Panc1 (cell line): ENCODE data around the gene GCNT3.

Source experiments
- CTCF ChIP-seq: fragments of 450-650 bp; IDR thresholded peaks from 2 replicates; pipeline ENCODE4 v1.5.1; 2017; ENCODE audit warnings: mild to moderate bottlenecking
- POLR2AphosphoS5 ChIP-seq: IDR thresholded peaks from 2 replicates; pipeline ENCODE4 v1.6.1; 2012; ENCODE audit warnings: mild to moderate bottlenecking, low read depth, low read length, moderate library complexity
- REST ChIP-seq, 2 experiments: IDR thresholded peaks; 2 replicates each; pipeline ENCODE4 v1.6.1; 2011 to 2012; ENCODE audit warnings: low read depth in 2 of 2, control low read depth in 1 of 2, low read length in 1 of 2, mild to moderate bottlenecking in 1 of 2, moderate library complexity in 1 of 2; ENCODE audit not compliant: insufficient read depth in 1 of 2

GRCh38 chr15:59609730-59610712 lies 1.6 kb upstream of the GCNT3 start:
- no peak for TF ChIP-seq REST (IDR thresholded peaks at IDR 0.05; ENCODE audit: insufficient read depth in 1 of 2, low read depth in 2 of 2, low read length in 1 of 2)
- no peak for TF ChIP-seq CTCF
- no peak for TF ChIP-seq POLR2AphosphoS5
